HL-60/S4 treated with phorbol 12-myristate 13-acetate at 8.2 ng/mL for 4 days and 3 days (cell line): ENCODE measurements around the gene UBE2O.

Source experiments
- in situ Hi-C: fragments of 300-500 bp; cut with MboI; formaldehyde crosslinking; loops from 2 replicates; pipeline ENCODE4 v1.15.0; 2022; ENCODE audit warnings: low sequenced_read_pairs

Gene UBE2O

GRCh38 chr17:76485569-76485968, 32.6 kb upstream of the UBE2O start:
- in situ Hi-C loops: no loop called here

GRCh38 chr17:76484228-76484725, 31.3 kb upstream of the UBE2O start:
- in situ Hi-C loops: no loop called here

DNA sequence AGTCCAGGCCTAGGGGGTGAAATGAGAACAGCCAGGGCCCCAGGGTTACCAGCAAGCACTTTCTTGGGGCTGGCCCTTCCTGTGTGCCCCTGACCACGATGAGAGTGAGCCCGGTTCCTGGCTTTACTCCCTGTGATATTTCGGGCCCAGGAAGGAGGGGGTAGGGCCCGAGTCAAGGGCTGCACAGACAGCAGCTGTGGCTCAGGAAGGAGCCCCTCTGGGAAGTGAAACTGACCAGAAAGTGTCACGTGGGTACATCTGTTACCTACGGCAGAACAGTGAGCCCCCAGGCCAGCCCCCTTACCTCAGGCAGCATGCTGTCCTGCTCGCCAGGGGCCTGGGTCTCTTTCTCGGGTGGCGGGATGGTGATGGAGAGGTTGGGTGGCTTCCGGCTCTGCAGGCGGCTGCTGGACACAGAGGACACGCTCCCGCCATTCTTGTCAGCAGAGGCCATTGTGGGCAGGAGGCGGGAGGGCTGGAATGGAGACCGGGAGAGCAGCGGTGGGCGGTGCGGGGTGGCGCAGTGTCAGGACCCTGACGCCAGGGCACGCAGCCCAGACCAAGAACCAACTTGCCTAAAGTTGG, 28.2 kb upstream of the UBE2O start:
- in situ Hi-C loops: no loop called here

GRCh38 chr17:76480632-76481031, 27.7 kb upstream of the UBE2O start:
- in situ Hi-C loops: no loop called here

DNA sequence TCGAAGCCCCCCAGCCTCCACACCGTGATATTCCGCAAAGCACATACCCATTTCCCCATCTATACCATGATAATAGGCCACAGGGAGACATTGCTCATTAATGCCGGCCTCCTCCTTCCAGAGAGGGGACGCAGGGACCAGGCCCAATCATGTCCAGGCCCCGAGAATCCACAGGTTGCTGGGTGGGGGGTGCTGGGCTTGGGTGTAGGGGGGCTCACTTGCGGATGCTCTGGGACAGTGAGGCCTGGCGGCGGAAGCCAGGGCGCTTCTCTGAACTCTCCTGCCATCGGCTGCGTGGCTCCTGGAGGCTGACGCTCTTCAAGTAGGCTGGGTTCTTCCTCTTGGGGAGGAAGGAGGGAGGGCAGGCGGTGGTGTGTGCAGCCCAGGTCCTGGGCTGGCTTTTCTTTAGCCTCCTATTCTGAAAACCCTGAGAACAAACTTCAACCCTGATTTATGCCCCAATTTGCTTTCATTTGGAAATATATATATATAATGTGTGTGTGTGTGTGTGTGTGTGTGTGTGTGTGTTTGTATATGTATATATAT, 26.6 kb upstream of the UBE2O start:
- in situ Hi-C loops: no loop called here

- in situ Hi-C loops: no loop called here
These were observed 26.0 kb upstream of the UBE2O start for GRCh38 chr17:76478730-76479514.

DNA sequence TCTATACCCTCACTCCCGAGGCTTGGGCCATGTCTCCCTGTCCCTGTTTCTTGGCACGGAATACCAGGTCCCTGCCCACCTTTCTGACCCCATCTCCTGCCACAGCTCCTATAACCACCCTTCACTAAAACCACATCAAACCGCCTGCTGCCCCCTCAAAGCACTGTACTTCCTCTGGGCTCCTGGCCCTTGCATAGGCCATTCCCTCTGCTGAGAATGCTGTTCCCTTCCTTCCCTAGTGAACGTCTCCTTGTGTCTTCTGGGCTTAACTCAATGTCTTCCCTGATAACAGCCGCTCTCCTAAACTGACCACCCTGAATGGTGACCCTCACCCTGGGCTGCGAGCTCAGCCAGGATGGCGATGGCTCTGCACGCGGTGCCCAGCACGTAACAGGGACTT, 25.1 kb upstream of the UBE2O start:
- in situ Hi-C loops: no loop called here

GRCh38 chr17:76477576-76477975, 24.6 kb upstream of the UBE2O start:
- in situ Hi-C loops: no loop called here

DNA sequence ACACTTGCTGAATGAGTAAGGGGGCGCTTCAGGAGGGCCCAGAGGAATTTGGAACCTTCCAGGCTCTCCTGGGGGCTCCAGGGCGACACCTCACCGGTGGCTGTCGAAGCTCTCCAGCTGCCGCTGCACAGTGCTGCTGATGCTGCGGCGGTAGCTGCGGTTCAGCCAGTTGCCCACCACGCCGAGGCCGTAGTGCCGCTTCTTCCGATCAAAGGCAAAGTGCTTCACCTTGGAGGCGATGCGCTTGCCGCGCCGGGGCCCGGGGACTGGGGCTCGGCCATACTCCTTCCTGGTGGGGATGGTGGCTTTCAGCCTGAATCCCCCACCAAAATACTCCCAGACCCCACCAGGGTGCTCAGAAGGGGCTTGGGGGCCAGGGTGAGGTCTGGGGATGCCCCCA, 23.8 kb upstream of the UBE2O start:
- in situ Hi-C loops: no loop called here

DNA sequence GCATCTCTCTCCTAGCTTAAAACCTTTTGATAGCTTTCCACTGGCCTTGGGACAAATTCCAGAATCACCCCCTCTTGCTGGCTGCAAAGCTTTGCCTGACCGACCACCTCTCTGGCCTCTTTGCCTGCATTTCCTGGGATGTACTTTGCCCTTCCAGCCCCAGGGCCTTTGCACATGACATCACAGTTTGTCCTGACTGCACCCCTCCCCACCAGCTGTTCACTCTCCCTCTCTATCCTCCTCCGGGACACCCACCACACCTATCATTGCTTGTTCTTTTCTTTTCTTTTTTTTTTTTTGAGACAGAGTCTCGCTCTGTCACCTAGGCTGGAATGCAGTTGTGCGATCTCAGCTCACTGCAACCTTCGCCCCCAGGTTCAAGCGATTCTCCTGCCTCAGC, 22.4 kb upstream of the UBE2O start:
- in situ Hi-C loops: no loop called here

- in situ Hi-C loops: no loop called here
These were observed 21.9 kb upstream of the UBE2O start for GRCh38 chr17:76474894-76475293.

- in situ Hi-C loops: no loop called here
These were observed 21.3 kb upstream of the UBE2O start for GRCh38 chr17:76474238-76474637.

DNA sequence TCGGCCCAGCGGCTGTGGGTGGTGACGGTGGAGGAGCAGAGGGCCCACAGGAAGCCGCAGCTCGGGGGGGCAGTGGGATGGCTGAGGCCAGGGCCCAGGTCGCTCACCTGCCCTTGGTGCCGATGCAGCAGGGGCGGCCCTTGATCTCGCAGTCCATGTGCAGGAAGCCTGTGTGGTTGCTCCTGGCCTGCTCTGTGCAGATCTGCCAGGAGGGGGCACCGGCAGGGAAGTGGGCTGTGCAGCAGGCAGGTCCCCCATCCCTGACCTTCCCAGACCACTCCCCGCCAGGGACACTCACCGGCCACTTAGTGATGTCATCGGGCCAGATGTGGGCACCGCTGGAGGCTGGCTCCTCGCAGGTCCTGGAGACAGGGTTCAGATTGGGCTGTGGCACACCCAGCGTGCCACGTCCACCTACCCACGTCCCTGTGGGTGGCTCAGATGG, 20.6 kb upstream of the UBE2O start:
- in situ Hi-C loops: no loop called here

DNA sequence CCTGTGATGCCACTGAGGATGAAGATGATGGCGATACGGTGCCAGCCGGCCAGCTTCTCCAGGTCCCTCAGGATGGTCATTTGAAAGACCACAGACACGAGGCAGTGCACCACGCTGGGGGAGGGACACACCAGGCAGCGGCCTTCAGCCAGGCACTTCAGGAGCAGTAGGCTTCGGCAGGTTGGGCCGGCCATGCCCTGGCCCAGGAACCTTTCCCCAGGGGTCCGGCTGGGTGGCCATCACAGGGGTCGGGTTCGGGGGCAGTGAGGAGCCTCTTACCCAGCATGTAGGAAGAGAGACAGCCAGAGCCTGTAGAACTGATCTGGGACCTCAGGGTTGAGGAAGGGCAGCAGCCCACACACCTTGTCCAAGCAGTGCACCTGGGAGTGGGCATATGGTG, 19.8 kb upstream of the UBE2O start:
- in situ Hi-C loops: no loop called here

DNA sequence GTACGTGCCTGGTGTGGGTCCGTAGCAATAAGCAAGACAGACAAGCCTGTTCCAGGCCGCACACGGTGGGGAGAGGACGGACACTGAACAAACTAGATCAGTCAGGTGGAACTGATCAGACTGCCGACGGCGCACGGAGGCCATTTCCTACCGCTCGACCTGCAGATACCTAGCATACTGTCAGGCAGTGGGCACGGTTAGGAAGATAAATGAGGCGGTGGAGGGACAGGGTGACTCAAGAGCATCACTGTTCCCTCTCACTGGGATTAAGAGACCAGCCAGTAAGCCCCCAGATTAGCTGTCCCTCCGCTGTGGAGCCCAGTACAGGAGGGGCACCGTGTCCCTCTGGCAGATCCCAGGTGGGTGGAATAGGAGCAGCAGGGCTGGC, 19.3 kb upstream of the UBE2O start:
- in situ Hi-C loops: no loop called here

DNA sequence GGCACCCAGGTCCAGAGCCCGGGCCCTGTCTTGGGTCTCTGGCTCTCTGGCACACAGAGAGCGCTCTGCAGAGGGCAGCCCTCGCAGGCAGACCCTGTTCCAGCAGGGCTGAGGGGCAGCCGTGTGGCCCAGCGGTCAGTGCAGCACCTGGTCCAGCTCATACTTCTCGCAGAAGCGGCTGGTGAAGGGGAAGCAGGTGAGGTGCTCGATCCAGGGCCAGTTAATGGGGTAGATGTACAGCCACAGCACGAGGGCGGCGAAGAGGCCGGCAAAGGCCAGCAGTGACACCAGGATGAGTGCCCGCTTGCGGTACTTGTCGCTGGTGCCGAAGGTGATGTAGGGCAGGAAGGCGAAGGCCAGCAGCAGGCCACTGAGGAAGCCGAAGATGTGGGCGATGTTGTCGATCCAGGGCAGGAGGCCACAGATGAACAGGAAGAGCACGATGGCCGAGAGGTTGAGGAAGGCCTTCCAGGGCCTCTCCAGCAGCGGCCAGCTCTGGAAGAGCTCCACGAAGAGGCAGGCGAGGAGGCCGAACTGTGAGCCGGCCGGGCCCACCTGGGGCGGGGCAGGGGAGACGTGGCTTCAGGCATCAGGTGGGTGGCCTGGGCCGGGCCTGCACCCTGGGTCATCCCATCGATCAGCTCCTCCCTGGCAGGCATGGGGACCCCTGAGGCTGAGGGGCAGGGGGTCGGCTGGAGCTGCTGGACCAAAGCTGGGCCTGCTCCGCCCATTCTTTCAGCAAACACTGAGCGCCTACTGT, 18.7 kb upstream of the UBE2O start:
- in situ Hi-C loops: no loop called here

DNA sequence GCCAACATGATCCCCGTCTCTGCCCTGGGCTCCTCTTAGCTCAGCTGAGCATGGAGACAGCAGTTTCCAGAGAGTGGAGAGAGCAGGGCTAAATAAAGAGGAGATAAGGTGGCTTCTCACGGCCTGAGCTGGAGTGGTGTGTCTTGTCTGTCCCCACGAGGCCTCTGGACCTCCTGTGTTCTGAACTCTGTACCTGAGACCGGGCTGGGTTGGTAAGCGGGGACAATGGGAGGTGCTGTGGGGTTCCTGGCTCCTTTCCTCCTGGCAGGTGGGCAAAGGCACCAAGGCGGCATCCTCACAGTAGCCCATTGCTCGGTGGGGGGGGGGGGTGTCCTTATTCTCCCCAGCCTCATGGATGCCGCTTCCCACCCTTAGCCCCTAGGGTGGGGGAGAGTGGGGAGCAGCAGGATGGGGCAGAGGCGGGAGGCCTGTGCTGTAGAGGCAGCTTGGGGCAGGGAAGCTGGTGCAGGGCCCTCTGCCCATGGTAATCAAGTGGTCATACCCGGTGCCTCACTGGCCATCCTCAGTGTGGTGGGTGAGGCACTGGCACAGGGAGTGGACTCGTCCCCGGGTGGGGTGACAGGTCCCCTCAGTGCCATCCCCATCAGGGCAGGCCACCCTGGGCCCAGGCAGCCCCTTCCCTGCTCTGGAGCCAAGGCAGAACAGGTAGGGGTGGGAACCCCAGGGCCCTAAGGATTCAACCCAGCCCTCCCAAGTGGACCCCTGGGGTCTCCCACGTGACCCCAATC, 17.2 kb upstream of the UBE2O start:
- in situ Hi-C loops: loop anchor here (5.0 kb wide), 1 partner anchor 37 kb away; no protein-coding TSS in a partner anchor

DNA sequence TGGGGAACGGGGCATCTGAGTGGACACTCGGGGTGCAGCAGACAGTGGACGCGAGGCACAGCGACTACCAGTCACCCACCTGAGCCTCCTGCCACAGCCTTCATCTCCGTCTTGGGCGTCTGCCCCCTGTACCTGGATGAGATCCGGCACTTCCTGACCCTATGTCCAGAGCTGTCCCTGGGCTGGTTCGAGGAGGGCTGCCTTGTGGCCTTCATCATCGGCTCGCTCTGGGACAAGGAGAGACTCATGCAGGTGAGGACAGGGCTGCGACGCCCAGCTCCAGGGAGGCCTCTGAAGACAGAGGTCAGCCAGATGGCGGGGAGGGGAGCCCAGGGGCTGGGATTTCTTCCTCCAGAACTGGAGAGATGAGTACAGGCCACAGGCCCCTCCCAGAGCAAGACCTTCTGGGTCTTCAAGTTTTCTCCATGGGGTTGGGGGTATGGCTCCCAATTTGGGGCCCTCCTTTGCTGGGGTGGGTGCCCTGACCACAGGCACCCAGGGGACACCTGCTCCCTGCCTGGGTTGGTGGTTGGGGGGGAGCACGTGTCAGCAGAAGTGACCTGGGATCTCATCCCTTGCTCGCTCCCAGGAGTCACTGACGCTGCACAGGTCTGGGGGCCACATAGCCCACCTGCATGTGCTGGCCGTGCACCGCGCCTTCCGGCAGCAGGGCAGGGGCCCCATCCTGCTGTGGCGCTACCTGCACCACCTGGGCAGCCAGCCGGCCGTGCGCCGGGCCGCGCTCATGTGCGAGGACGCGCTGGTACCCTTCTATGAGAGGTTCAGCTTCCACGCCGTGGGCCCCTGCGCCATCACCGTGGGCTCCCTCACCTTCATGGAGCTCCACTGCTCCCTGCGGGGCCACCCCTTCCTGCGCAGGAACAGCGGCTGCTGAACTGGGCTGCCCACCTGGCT, 16.4 kb upstream of the UBE2O start:
- in situ Hi-C loops: loop anchor here (5.0 kb wide), 1 partner anchor 38 kb away; no protein-coding TSS in a partner anchor

DNA sequence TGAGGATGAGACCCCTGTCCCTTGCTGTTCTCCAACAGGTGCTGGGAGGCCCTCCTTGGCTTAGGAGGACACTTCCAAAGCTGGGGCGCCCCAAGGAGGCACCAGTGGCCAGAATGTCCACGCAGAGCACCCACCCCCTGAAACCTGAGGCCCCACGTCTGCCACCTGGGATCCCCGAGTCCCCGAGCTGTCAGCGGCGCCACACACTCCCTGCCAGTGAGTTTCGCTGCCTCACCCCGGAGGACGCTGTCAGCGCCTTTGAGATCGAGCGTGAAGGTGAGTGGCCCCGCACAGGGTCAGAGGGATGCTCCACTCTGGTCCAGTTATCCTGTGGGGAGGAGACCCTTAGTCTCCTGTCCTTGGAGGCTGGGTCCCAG, 15.7 kb upstream of the UBE2O start:
- in situ Hi-C loops: loop anchor here (5.0 kb wide), 1 partner anchor 39 kb away; no protein-coding TSS in a partner anchor
